Common myeloid progenitor, CD34-positive (primary cell): ENCODE measurements around the gene CFAP61.

Experiments
- CTCF ChIA-PET: fragments of 350-600 bp; sonication (Branson Sonifier 250); formaldehyde crosslinking; loops from one replicate; lab custom pipeline; 2021; ENCODE audit warnings: antibody characterized with exemption; lab: Charles Lee
- POLR2A ChIA-PET: fragments of 350-600 bp; sonication (Branson Sonifier 250); formaldehyde crosslinking; loops from one replicate; lab custom pipeline; 2021; ENCODE audit warnings: antibody characterized with exemption; lab: Charles Lee
- DNase-seq, 3 donors: peaks; one replicate each; pipeline versions ENCODE4 v3.0.0 to v3.0.0-alpha.2; 2013
- H3K27ac ChIP-seq, 2 experiments: 1 replicate in 1 of 2; 2 replicates in 1 of 2; pipeline ENCODE4 v1.7.0; 2013; ENCODE audit warnings: inconsistent platforms in 2 of 2, low read length in 2 of 2, mild to moderate bottlenecking in 2 of 2, low read depth in 1 of 2, moderate library complexity in 1 of 2; ENCODE audit not compliant: severe bottlenecking in 2 of 2, insufficient read depth in 1 of 2, poor library complexity in 1 of 2
- H3K27me3 ChIP-seq, 5 experiments: replicated peaks in 2 of 5; 1 replicate in 3 of 5; 2 replicates in 2 of 5; pipeline versions ENCODE4 v1.6.1 to v1.7.0; 2013; ENCODE audit warnings: low read length in 4 of 5, mild to moderate bottlenecking in 2 of 5, moderate library complexity in 2 of 5, inconsistent platforms in 1 of 5; ENCODE audit not compliant: insufficient read depth in 5 of 5, control insufficient read depth in 4 of 5
- H3K36me3 ChIP-seq, 4 experiments: 1 replicate in 2 of 4; 2 replicates in 2 of 4; pipeline versions ENCODE4 v1.6.1 to v1.7.0; 2013; ENCODE audit warnings: low read length in 3 of 4, control low read depth in 1 of 4, mild to moderate bottlenecking in 1 of 4; ENCODE audit not compliant: control insufficient read depth in 4 of 4, insufficient read depth in 4 of 4
- H3K4me1 ChIP-seq, 4 experiments: 1 replicate in 3 of 4; 2 replicates in 1 of 4; pipeline versions ENCODE4 v1.6.1 to v1.7.1; 2013; ENCODE audit warnings: low read length in 3 of 4, mild to moderate bottlenecking in 3 of 4, control low read depth in 1 of 4, inconsistent platforms in 1 of 4, moderate library complexity in 1 of 4; ENCODE audit not compliant: control insufficient read depth in 4 of 4, insufficient read depth in 4 of 4; ENCODE audit errors: control extremely low read depth in 1 of 4
- H3K4me3 ChIP-seq, 7 experiments: 1 replicate in 4 of 7; 2 replicates in 3 of 7; pipeline versions ENCODE4 v1.5.1 to v1.7.0; 2013; ENCODE audit warnings: mild to moderate bottlenecking in 7 of 7, low read length in 6 of 7, moderate library complexity in 6 of 7, inconsistent platforms in 2 of 7, low read depth in 2 of 7, control low read depth in 1 of 7; ENCODE audit not compliant: insufficient read depth in 4 of 7, control insufficient read depth in 1 of 7; ENCODE audit errors: extremely low read depth in 1 of 7
- H3K9me3 ChIP-seq, 5 experiments: 1 replicate in 4 of 5; 2 replicates in 1 of 5; pipeline versions ENCODE4 v1.6.1 to v1.7.1; 2013; ENCODE audit warnings: low read length in 4 of 5, mild to moderate bottlenecking in 2 of 5, inconsistent platforms in 1 of 5, low read depth in 1 of 5, moderate library complexity in 1 of 5; ENCODE audit not compliant: control insufficient read depth in 4 of 5, insufficient read depth in 2 of 5; ENCODE audit errors: control extremely low read depth in 1 of 5
- WGBS: methylation state at CpG from one replicate; pipeline ENCODE4 v1.1.5; 2013; ENCODE audit not compliant: insufficient coverage; 5-methylcytosine and 5-hydroxymethylcytosine counted together

The CFAP61 gene

GRCh38 chr20:20199361-20200160 lies 147.2 kb downstream of the CFAP61 start:
- ChIA-PET CTCF (interaction anchor here (1.1 kb wide), 1 partner anchor 8 kb away, joined by 3 read pairs; no protein-coding TSS in a partner anchor), POLR2A (no interaction called here)
- Histone ChIP-seq H3K27me3 (peaks cover 0 to 7% (median 0%) of the 10 kb centered on the region in 5 experiments), H3K27ac (no peak overlapping the region), H3K4me1 (peaks cover 0 to 6% (median 0%) of the 10 kb centered on the region in 4 experiments), H3K4me3 (no peak overlapping the region), H3K36me3 (no peaks in the 10 kb centered on the region), H3K9me3 (no peaks in the 10 kb centered on the region)
- DNase-seq: no peak
- WGBS: 89% methylated on average over 20 of the region's 24 CpGs

- DNase-seq: peak in 2 of 3 donors; percentile 62 to 72
- WGBS: 21% methylated on average over 2 of the region's 3 CpGs
- ChIA-PET CTCF (no interaction called here), POLR2A (no interaction called here)
- Histone ChIP-seq H3K36me3 (no peaks in the 10 kb centered on the region), H3K27me3 (peaks cover 0 to 7% (median 0%) of the 10 kb centered on the region in 5 experiments), H3K27ac (no peak overlapping the region), H3K4me3 (no peak overlapping the region), H3K4me1 (peaks cover 0 to 6% (median 0%) of the 10 kb centered on the region in 4 experiments), H3K9me3 (peaks cover 0 to 1% (median 0%) of the 10 kb centered on the region in 5 experiments)
These were observed 148.8 kb downstream of the CFAP61 start for GRCh38 chr20:20201124-20201523.

- no peak overlapping the region for H3K4me3 ChIP-seq
- no peak for DNase-seq
- POLR2A ChIA-PET: no interaction called here
- 98% methylated on average over 7 of the region's 7 CpGs for WGBS
- CTCF ChIA-PET: no interaction called here
- H3K27ac ChIP-seq: no peak overlapping the region
- H3K9me3 ChIP-seq: peaks cover 0 to 1% (median 0%) of the 10 kb centered on the region in 5 experiments
- peaks cover 0 to 7% (median 0%) of the 10 kb centered on the region in 5 experiments for H3K27me3 ChIP-seq
- H3K4me1 ChIP-seq: peaks cover 0 to 6% (median 0%) of the 10 kb centered on the region in 4 experiments
- no peaks in the 10 kb centered on the region for H3K36me3 ChIP-seq
These were observed 149.3 kb downstream of the CFAP61 start for GRCh38 chr20:20201639-20202038.

- peaks cover 0 to 6% (median 0%) of the 10 kb centered on the region in 4 experiments for H3K4me1 ChIP-seq
- ChIA-PET CTCF (no interaction called here), POLR2A (no interaction called here)
- H3K27ac ChIP-seq: no peak overlapping the region
- DNase-seq: no peak
- peaks cover 0 to 11% (median 2%) of the 10 kb centered on the region in 5 experiments for H3K27me3 ChIP-seq
- H3K36me3 ChIP-seq: no peaks in the 10 kb centered on the region
- no peak overlapping the region for H3K4me3 ChIP-seq
- WGBS: 79% methylated on average over 7 of the region's 8 CpGs
- peaks cover 0 to 1% (median 0%) of the 10 kb centered on the region in 5 experiments for H3K9me3 ChIP-seq
These were observed 150.4 kb downstream of the CFAP61 start for GRCh38 chr20:20202768-20203167.

- no peak for DNase-seq
- ChIA-PET CTCF (no interaction called here), POLR2A (no interaction called here)
- peaks cover 0 to 6% (median 0%) of the 10 kb centered on the region in 4 experiments for H3K4me1 ChIP-seq
- peaks cover 0 to 1% (median 0%) of the 10 kb centered on the region in 5 experiments for H3K9me3 ChIP-seq
- H3K36me3 ChIP-seq: no peaks in the 10 kb centered on the region
- no peak overlapping the region for H3K27ac ChIP-seq
- no peak overlapping the region for H3K4me3 ChIP-seq
- 100% methylated on average over 1 of the region's 2 CpGs for WGBS
- peaks cover 0 to 14% (median 4%) of the 10 kb centered on the region in 5 experiments for H3K27me3 ChIP-seq
These were observed 151.5 kb downstream of the CFAP61 start for GRCh38 chr20:20203784-20204183.

- no peak overlapping the region for H3K27ac ChIP-seq
- H3K27me3 ChIP-seq: peaks cover 0 to 14% (median 4%) of the 10 kb centered on the region in 5 experiments
- CTCF ChIA-PET: no interaction called here
- POLR2A ChIA-PET: no interaction called here
- H3K9me3 ChIP-seq: peaks cover 0 to 1% (median 0%) of the 10 kb centered on the region in 5 experiments
- H3K36me3 ChIP-seq: no peaks in the 10 kb centered on the region
- H3K4me1 ChIP-seq: peaks cover 0 to 6% (median 0%) of the 10 kb centered on the region in 4 experiments
- no peak for DNase-seq
- no peak overlapping the region for H3K4me3 ChIP-seq
- WGBS: 63% methylated on average over 1 of the region's 2 CpGs
These were observed 151.9 kb downstream of the CFAP61 start for GRCh38 chr20:20204256-20204655.
